Endothelial cell of umbilical vein (primary cell): ENCODE data around the gene IFT27. TPM values are rescaled to one million over a fixed set of nuclear protein-coding genes. Genes with fewer than 3 reads are reported as not detected.

Source experiments
- BruUV-seq: library from RNA; stranded (reverse); fragments of 400-500 nt; replicated peaks from 2 replicates; lab custom pipeline; 2021; lab: Mats Ljungman, UMichigan
- CTCF ChIA-PET: fragments of 300-600, 350-600 bp; sonication (Branson Sonifier 250); formaldehyde crosslinking; loops from one replicate; lab custom pipeline; 2021; ENCODE audit warnings: antibody characterized with exemption, inconsistent platforms; lab: Charles Lee
- POLR2A ChIA-PET: fragments of 300-600, 350-600 bp; sonication (Branson Sonifier 250); formaldehyde crosslinking; loops from one replicate; lab custom pipeline; 2021; ENCODE audit warnings: antibody characterized with exemption, inconsistent platforms; lab: Charles Lee
- DNase-seq: peaks from one replicate; pipeline ENCODE4 v3.0.0-alpha.2; 2011; ENCODE audit warnings: low read depth, low spot score
- FAIRE-seq: peaks from 2 replicates; lab custom pipeline; 2011; peaks lifted over from hg19 to GRCh38; lab: Jason Lieb, UNC
- H2AFZ ChIP-seq: 2 replicates; pipeline ENCODE4 v1.6.0; 2012; ENCODE audit warnings: low read depth, low read length, control low read depth, inconsistent platforms
- H3K27ac ChIP-seq: 2 replicates; pipeline ENCODE4 v1.5.1; 2011; ENCODE audit warnings: low read depth, mild to moderate bottlenecking, control low read depth, low read length, moderate library complexity; ENCODE audit not compliant: insufficient read depth
- H3K27me3 ChIP-seq, 2 experiments: 2 replicates each; pipeline versions ENCODE4 v1.6.0 to v1.6.1; 2011; ENCODE audit warnings: low read length in 2 of 2, mixed read lengths in 1 of 2; ENCODE audit not compliant: control insufficient read depth in 2 of 2, insufficient read depth in 2 of 2
- H3K36me3 ChIP-seq, 2 experiments: 2 replicates in 1 of 2; 3 replicates in 1 of 2; pipeline ENCODE4 v1.5.1; 2011; ENCODE audit warnings: low read length in 2 of 2, mild to moderate bottlenecking in 1 of 2, moderate library complexity in 1 of 2; ENCODE audit not compliant: control insufficient read depth in 2 of 2, insufficient read depth in 2 of 2; ENCODE audit errors: extremely low read depth in 1 of 2
- H3K4me1 ChIP-seq: 3 replicates; pipeline ENCODE4 v1.5.1; 2011; ENCODE audit warnings: mild to moderate bottlenecking, low read length; ENCODE audit not compliant: control insufficient read depth, insufficient read depth; ENCODE audit errors: extremely low read depth
- H3K4me2 ChIP-seq: 2 replicates; pipeline ENCODE4 v1.6.1; 2011; ENCODE audit warnings: low read length, control low read depth, mixed read lengths; ENCODE audit not compliant: insufficient read depth
- H3K4me3 ChIP-seq, 3 experiments: fragments of 200-600 bp in 1 of 3; sonication (generic), shearing (Covaris generic) in 1 of 3; replicated peaks in 1 of 3; 2 replicates each; pipeline ENCODE4 v1.5.1; 2011 to 2016; ENCODE audit warnings: control low read depth in 3 of 3, low read length in 3 of 3, mild to moderate bottlenecking in 2 of 3, inconsistent platforms in 1 of 3, low read depth in 1 of 3, moderate library complexity in 1 of 3; ENCODE audit not compliant: insufficient read depth in 1 of 3
- H3K79me2 ChIP-seq: 2 replicates; pipeline ENCODE4 v1.6.0; 2012; ENCODE audit warnings: low read length, inconsistent platforms; ENCODE audit not compliant: control insufficient read depth, insufficient read depth
- H3K9ac ChIP-seq: replicated peaks from 2 replicates; pipeline ENCODE3; 2011; ENCODE audit warnings: low read length, control low read depth; ENCODE audit not compliant: insufficient read depth; ENCODE audit errors: extremely low read depth
- H3K9me1 ChIP-seq: replicated peaks from 3 replicates; pipeline ENCODE4 v1.6.0; 2011; ENCODE audit warnings: mild to moderate bottlenecking, low read length; ENCODE audit not compliant: control insufficient read depth, insufficient read depth; ENCODE audit errors: extremely low read depth
- H3K9me3 ChIP-seq: replicated peaks from 2 replicates; pipeline ENCODE4 v1.5.1; 2012; ENCODE audit warnings: low read length, inconsistent platforms; ENCODE audit not compliant: control insufficient read depth, insufficient read depth
- H4K20me1 ChIP-seq: replicated peaks from 2 replicates; pipeline ENCODE3; 2011; ENCODE audit warnings: mild to moderate bottlenecking, low read length; ENCODE audit not compliant: control insufficient read depth, insufficient read depth; ENCODE audit errors: extremely low read depth
- EZH2 ChIP-seq: IDR thresholded peaks from 2 replicates; pipeline ENCODE4 v1.6.1; 2012; ENCODE audit warnings: borderline replicate concordance, low read depth, mild to moderate bottlenecking, moderate library complexity, low read length, inconsistent platforms; ENCODE audit not compliant: severe bottlenecking
- FOS ChIP-seq: IDR thresholded peaks from 2 replicates; pipeline ENCODE4 v1.6.1; 2011; ENCODE audit warnings: mild to moderate bottlenecking, low read length, moderate library complexity, borderline replicate concordance; ENCODE audit not compliant: insufficient read depth
- JUN ChIP-seq: IDR thresholded peaks from 2 replicates; pipeline ENCODE4 v1.6.1; 2011; ENCODE audit warnings: borderline replicate concordance, low read depth; ENCODE audit not compliant: insufficient read length, insufficient read depth
- POLR2A ChIP-seq: IDR thresholded peaks from 2 replicates; pipeline ENCODE4 v1.6.1; 2012; ENCODE audit warnings: low read depth, mild to moderate bottlenecking, control low read depth, low read length
- POLR2AphosphoS5 ChIP-seq: IDR thresholded peaks from 2 replicates; pipeline ENCODE4 v1.6.1; 2012; ENCODE audit warnings: low read depth, mild to moderate bottlenecking, control low read depth, low read length, moderate library complexity; ENCODE audit not compliant: insufficient read depth
- dilution Hi-C: fragments of 300-500 bp; cut with MboI; formaldehyde crosslinking; loops from one replicate; pipeline ENCODE4 v1.15.0; 2019; ENCODE audit warnings: low sequenced_read_pairs; ENCODE audit not compliant: extremely low pct_ligation_motif_present
- intact Hi-C: fragments of 100-400 bp; cut with micrococcal nuclease; formaldehyde crosslinking; loops from one replicate; pipeline ENCODE4 v1.10.0; 2022
- polyA plus RNA-seq, 4 experiments: library from polyadenylated mRNA; depleted of rRNA in 3 of 4; stranded (reverse) in 3 of 4; unstranded in 1 of 4; fragments of >200 nt; gene quantifications; 2 replicates each; pipeline versions ENCODE4 v1.2.1 to v1.2.3, GENCODE V29; 2011 to 2012; ENCODE audit warnings: missing spikeins in 1 of 4
- total RNA-seq: library from RNA; stranded (reverse); gene quantifications from 2 replicates; pipeline ENCODE4 v1.2.3, GENCODE V29; 2021

IFT27 gene
- total and polyA plus RNA-seq, 2 donors (not counting 3 experiments of a cell fraction or from before 2014, with no cell fraction given): 29.9 to 33.7 TPM

DNA sequence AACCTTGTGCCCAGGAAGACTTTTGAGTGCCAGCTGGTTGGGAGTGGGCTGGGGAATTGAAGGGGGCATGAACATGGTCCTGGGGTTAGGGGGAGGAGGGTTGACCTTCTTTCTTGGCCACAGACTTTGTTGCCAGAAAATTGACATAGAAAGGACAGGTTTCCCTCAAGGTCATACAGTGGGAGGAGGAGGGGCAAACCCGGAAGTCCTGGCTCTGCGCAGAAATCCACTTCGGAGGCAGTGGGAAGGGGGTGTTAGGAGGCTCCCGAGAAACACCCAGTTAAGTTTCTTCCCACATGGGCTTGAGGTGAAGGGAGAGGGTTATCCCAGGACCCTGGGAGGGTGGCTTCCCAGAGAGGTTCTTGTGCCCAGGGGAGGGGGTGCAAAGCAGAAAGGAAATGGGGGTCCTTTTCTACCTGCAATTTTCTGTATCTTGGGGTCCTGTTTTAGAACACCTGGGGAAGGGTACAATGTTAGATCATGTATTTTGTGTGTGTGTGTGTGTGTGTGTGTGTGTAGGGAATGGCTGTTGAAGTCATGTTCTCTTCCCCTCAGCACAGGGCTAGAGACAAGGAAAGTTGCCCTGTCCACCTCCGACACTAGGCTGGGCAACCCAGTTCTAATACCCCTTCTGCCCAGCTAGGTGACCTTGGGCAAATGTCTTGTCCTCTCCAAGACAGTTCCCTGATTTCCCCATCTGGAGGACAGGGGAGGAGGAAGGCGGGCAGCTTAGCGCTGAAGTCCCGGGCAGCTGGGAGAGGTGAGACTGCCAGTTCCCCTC, 39.8 kb upstream of the IFT27 start:
- FAIRE-seq (no peak), DNase-seq (no peak)
- intact Hi-C loops (no loop called here), dilution Hi-C loops (no loop called here)
- Histone ChIP-seq H3K4me1 (no peaks in the 10 kb centered on the region), H3K79me2 (no peaks in the 10 kb centered on the region), H3K4me3 (no peak overlapping the region), H3K36me3 (no peaks in the 10 kb centered on the region), H3K27ac (no peak overlapping the region), H3K9ac (no peak overlapping the region), H3K27me3 (peaks cover 50% of the 10 kb centered on the region in 2 experiments), H4K20me1 (no peaks in the 10 kb centered on the region), H3K9me1 (no peaks in the 10 kb centered on the region), H2AFZ (no peak overlapping the region), H3K4me2 (no peak overlapping the region), H3K9me3 (no peaks in the 10 kb centered on the region)
- BruUV-seq: no TSS peak
- TF ChIP-seq POLR2A (no peak), JUN (no peak), POLR2AphosphoS5 (no peak), EZH2 (no peak)
- POLR2A ChIA-PET: no interaction called here
- CTCF ChIA-PET: interaction anchor here (1.0 kb wide), 1 partner anchor 19 kb away, joined by 3 read pairs; no protein-coding TSS in a partner anchor

DNA sequence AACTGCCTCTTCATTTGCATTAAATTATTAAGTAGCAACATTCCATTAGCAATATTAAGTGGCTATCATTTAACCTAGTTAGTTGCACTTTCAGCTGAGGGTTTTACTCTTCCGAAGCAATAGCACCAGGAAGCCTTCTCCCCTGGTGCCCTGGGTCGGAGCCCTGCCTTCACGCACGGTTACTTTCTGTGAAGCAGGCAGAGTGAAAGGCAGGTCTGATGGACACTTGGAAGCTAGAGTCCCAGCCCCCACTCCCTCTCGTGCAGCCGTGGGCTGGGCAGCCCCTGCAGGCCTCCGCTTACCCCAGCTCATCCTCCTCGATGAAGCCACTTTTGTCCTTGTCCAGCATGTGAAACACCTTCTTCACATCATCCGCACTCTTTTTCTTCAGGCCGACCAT, 38.9 kb upstream of the IFT27 start:
- ChIA-PET CTCF (no interaction called here), POLR2A (no interaction called here)
- intact Hi-C loops (no loop called here), dilution Hi-C loops (no loop called here)
- no peak overlapping the region for H2AFZ ChIP-seq
- H3K4me3 ChIP-seq: no peak overlapping the region
- H3K4me1 ChIP-seq: no peaks in the 10 kb centered on the region
- no peak overlapping the region for H3K9ac ChIP-seq
- FAIRE-seq: no peak
- no peaks in the 10 kb centered on the region for H3K9me1 ChIP-seq
- DNase-seq: no peak
- TF ChIP-seq POLR2AphosphoS5 (no peak), FOS (no peak)
- BruUV-seq: no TSS peak
- no peaks in the 10 kb centered on the region for H3K9me3 ChIP-seq
- peaks cover 50% of the 10 kb centered on the region in 2 experiments for H3K27me3 ChIP-seq
- no peak overlapping the region for H3K4me2 ChIP-seq
- H3K27ac ChIP-seq: no peak overlapping the region
- H3K36me3 ChIP-seq: no peaks in the 10 kb centered on the region
- no peaks in the 10 kb centered on the region for H4K20me1 ChIP-seq
- H3K79me2 ChIP-seq: no peaks in the 10 kb centered on the region
